Measurements from ENCODE around the gene PBX1. TPM values are rescaled to one million over a fixed set of nuclear protein-coding genes. Genes with fewer than 3 reads are reported as not detected.
A peak's percentile ranks its signal among the peaks of the same experiment; 100 is the strongest.
"Not testable (repeated sequence)": the region's sequence is repeated elsewhere in the genome, so short reads cannot be mapped to it uniquely, and the experiment has no call there.

The PBX1 gene
- total RNA-seq, result not detected

GRCh38 chr1:164558461-164559341 is at the start of gene PBX1:
PBX1 (plus strand) TSS chr1:164559184.
- peaks cover 4% of the 10 kb centered on the region for H3K4me1 Mint-ChIP-seq (ENCODE audit: low read depth)
- DNase-seq (peak; percentile 75), ATAC-seq (peak; percentile 100)
- H3K27ac Mint-ChIP-seq, result no peak within 1 kb of the TSS
- peaks cover 24% of the 10 kb centered on the region for H3K27me3 Mint-ChIP-seq (ENCODE audit: low read depth)
- no peaks in the 10 kb centered on the region for H3K36me3 Mint-ChIP-seq (ENCODE audit: low read depth)
- H3K9me3 Mint-ChIP-seq (ENCODE audit: insufficient read depth), result no peaks in the 10 kb centered on the region
- no peak within 1 kb of the TSS for H3K4me3 Mint-ChIP-seq
- ChIA-PET CTCF (no interaction called here), POLR2A (no interaction called here)

GRCh38 chr1:164510435-164510834 is 48.5 kb upstream of the PBX1 start:
- ChIA-PET CTCF (no interaction called here), POLR2A (no interaction called here)
- Mint-ChIP-seq H3K4me1 (ENCODE audit: low read depth) (no peaks in the 10 kb centered on the region), H3K9me3 (ENCODE audit: insufficient read depth) (peaks cover 3% of the 10 kb centered on the region), H3K27me3 (ENCODE audit: low read depth) (no peaks in the 10 kb centered on the region), H3K4me3 (no peak overlapping the region), H3K27ac (no peak overlapping the region), H3K36me3 (ENCODE audit: low read depth) (no peaks in the 10 kb centered on the region)
- ATAC-seq, result no peak
- no peak for DNase-seq

- H3K9me3 Mint-ChIP-seq (ENCODE audit: insufficient read depth), result peaks cover 3% of the 10 kb centered on the region
- H3K27ac Mint-ChIP-seq, result no peak overlapping the region
- ATAC-seq (no peak), DNase-seq (no peak)
- no peaks in the 10 kb centered on the region for H3K27me3 Mint-ChIP-seq (ENCODE audit: low read depth)
- no peaks in the 10 kb centered on the region for H3K4me1 Mint-ChIP-seq (ENCODE audit: low read depth)
- CTCF ChIA-PET, result no interaction called here
- no peaks in the 10 kb centered on the region for H3K36me3 Mint-ChIP-seq (ENCODE audit: low read depth)
- no peak overlapping the region for H3K4me3 Mint-ChIP-seq
- POLR2A ChIA-PET, result no interaction called here
These were observed 47.8 kb upstream of the PBX1 start for GRCh38 chr1:164511001-164511705.

- no peak for ATAC-seq
These were observed 43.8 kb upstream of the PBX1 start for GRCh38 chr1:164515231-164515630.

GRCh38 chr1:164515711-164516331 is 43.2 kb upstream of the PBX1 start:
- ChIA-PET CTCF (no interaction called here), POLR2A (no interaction called here)
- no peak overlapping the region for H3K27ac Mint-ChIP-seq
- no peaks in the 10 kb centered on the region for H3K9me3 Mint-ChIP-seq (ENCODE audit: insufficient read depth)
- H3K27me3 Mint-ChIP-seq (ENCODE audit: low read depth), result no peaks in the 10 kb centered on the region
- no peaks in the 10 kb centered on the region for H3K36me3 Mint-ChIP-seq (ENCODE audit: low read depth)
- no peak overlapping the region for H3K4me3 Mint-ChIP-seq
- ATAC-seq, result no peak
- no peaks in the 10 kb centered on the region for H3K4me1 Mint-ChIP-seq (ENCODE audit: low read depth)
- no peak for DNase-seq

More at GRCh38 chr1:164515231-164515630, 43.8 kb upstream of the PBX1 start:
- no peaks in the 10 kb centered on the region for H3K27me3 Mint-ChIP-seq (ENCODE audit: low read depth)
- H3K4me3 Mint-ChIP-seq, result no peak overlapping the region
- H3K4me1 Mint-ChIP-seq (ENCODE audit: low read depth), result no peaks in the 10 kb centered on the region
- H3K27ac Mint-ChIP-seq, result no peak overlapping the region
- H3K36me3 Mint-ChIP-seq (ENCODE audit: low read depth), result no peaks in the 10 kb centered on the region
- no peaks in the 10 kb centered on the region for H3K9me3 Mint-ChIP-seq (ENCODE audit: insufficient read depth)
- CTCF ChIA-PET, result no interaction called here
- no peak for DNase-seq
- POLR2A ChIA-PET, result no interaction called here

- CTCF ChIA-PET, result no interaction called here
- POLR2A ChIA-PET, result no interaction called here
- DNase-seq (no peak), ATAC-seq (no peak)
- Mint-ChIP-seq H3K27ac (no peak overlapping the region), H3K36me3 (ENCODE audit: low read depth) (no peaks in the 10 kb centered on the region), H3K9me3 (ENCODE audit: insufficient read depth) (no peaks in the 10 kb centered on the region), H3K4me1 (ENCODE audit: low read depth) (no peaks in the 10 kb centered on the region), H3K4me3 (no peak overlapping the region), H3K27me3 (ENCODE audit: low read depth) (no peaks in the 10 kb centered on the region)
These were observed 42.4 kb upstream of the PBX1 start for GRCh38 chr1:164516591-164516990.

GRCh38 chr1:164518692-164519332 is 40.2 kb upstream of the PBX1 start:
- H3K27me3 Mint-ChIP-seq (ENCODE audit: low read depth), result no peaks in the 10 kb centered on the region
- ChIA-PET POLR2A (no interaction called here), CTCF (no interaction called here)
- DNase-seq, result no peak
- H3K4me1 Mint-ChIP-seq (ENCODE audit: low read depth), result no peaks in the 10 kb centered on the region
- H3K36me3 Mint-ChIP-seq (ENCODE audit: low read depth), result no peaks in the 10 kb centered on the region
- H3K9me3 Mint-ChIP-seq (ENCODE audit: insufficient read depth), result no peaks in the 10 kb centered on the region
- no peak overlapping the region for H3K27ac Mint-ChIP-seq
- H3K4me3 Mint-ChIP-seq, result no peak overlapping the region
- ATAC-seq, result no peak

GRCh38 chr1:164519426-164519825 is 39.6 kb upstream of the PBX1 start:
- H3K27me3 Mint-ChIP-seq (ENCODE audit: low read depth), result no peaks in the 10 kb centered on the region
- ChIA-PET CTCF (no interaction called here), POLR2A (no interaction called here)
- no peaks in the 10 kb centered on the region for H3K9me3 Mint-ChIP-seq (ENCODE audit: insufficient read depth)
- ATAC-seq (no peak), DNase-seq (no peak)
- H3K27ac Mint-ChIP-seq, result no peak overlapping the region
- no peaks in the 10 kb centered on the region for H3K4me1 Mint-ChIP-seq (ENCODE audit: low read depth)
- H3K4me3 Mint-ChIP-seq, result no peak overlapping the region
- no peaks in the 10 kb centered on the region for H3K36me3 Mint-ChIP-seq (ENCODE audit: low read depth)

GRCh38 chr1:164524810-164525209 is 34.2 kb upstream of the PBX1 start:
- no peak for DNase-seq
- Mint-ChIP-seq H3K4me3 (no peak overlapping the region), H3K9me3 (ENCODE audit: insufficient read depth) (peaks cover 9% of the 10 kb centered on the region), H3K36me3 (ENCODE audit: low read depth) (no peaks in the 10 kb centered on the region), H3K27ac (no peak overlapping the region), H3K27me3 (ENCODE audit: low read depth) (no peaks in the 10 kb centered on the region), H3K4me1 (ENCODE audit: low read depth) (no peaks in the 10 kb centered on the region)
- ChIA-PET POLR2A (no interaction called here), CTCF (no interaction called here)
- no peak for ATAC-seq

GRCh38 chr1:164534863-164535610 is 23.9 kb upstream of the PBX1 start:
- no peak for DNase-seq
- POLR2A ChIA-PET, result no interaction called here
- Mint-ChIP-seq H3K27me3 (ENCODE audit: low read depth) (no peaks in the 10 kb centered on the region), H3K4me3 (no peak overlapping the region), H3K9me3 (ENCODE audit: insufficient read depth) (no peaks in the 10 kb centered on the region), H3K27ac (no peak overlapping the region), H3K36me3 (ENCODE audit: low read depth) (no peaks in the 10 kb centered on the region), H3K4me1 (ENCODE audit: low read depth) (no peaks in the 10 kb centered on the region)
- CTCF ChIA-PET, result no interaction called here
- ATAC-seq, result no peak

- H3K27me3 Mint-ChIP-seq (ENCODE audit: low read depth); CTCF ChIA-PET; H3K27ac Mint-ChIP-seq; H3K9me3 Mint-ChIP-seq (ENCODE audit: insufficient read depth); ATAC-seq; H3K4me1 Mint-ChIP-seq (ENCODE audit: low read depth); DNase-seq; H3K36me3 Mint-ChIP-seq (ENCODE audit: low read depth); H3K4me3 Mint-ChIP-seq; POLR2A ChIA-PET: not testable (repeated sequence)
These were observed 6.5 kb upstream of the PBX1 start for GRCh38 chr1:164552463-164552988.
